Keratinocyte (primary cell): ENCODE results near the gene CGGBP1. TPM values are rescaled to one million over a fixed set of nuclear protein-coding genes. Genes with fewer than 3 reads are reported as not detected.

Experiments used
- DNase-seq: peaks from one replicate; pipeline ENCODE4 v3.0.0-alpha.2; 2011; ENCODE audit warnings: low read depth, missing footprints, low spot score
- FAIRE-seq: peaks from 2 replicates; lab custom pipeline; 2011; peaks lifted over from hg19 to GRCh38; lab: Jason Lieb, UNC
- H2AFZ ChIP-seq: 2 replicates; pipeline ENCODE4 v1.6.0; 2012; ENCODE audit warnings: low read length, control low read depth, inconsistent platforms; ENCODE audit not compliant: control insufficient read depth
- H3K27ac ChIP-seq: 2 replicates; pipeline ENCODE4 v1.5.1; 2011; ENCODE audit warnings: low read length; ENCODE audit not compliant: control insufficient read depth, insufficient read depth
- H3K27me3 ChIP-seq: 3 replicates; pipeline ENCODE4 v1.6.0; 2011; ENCODE audit warnings: low read length; ENCODE audit not compliant: control insufficient read depth, insufficient read depth; ENCODE audit errors: extremely low read depth
- H3K36me3 ChIP-seq, 2 experiments: 2 replicates in 1 of 2; 3 replicates in 1 of 2; pipeline ENCODE4 v1.5.1; 2011; ENCODE audit warnings: low read length in 2 of 2, mild to moderate bottlenecking in 1 of 2; ENCODE audit not compliant: control insufficient read depth in 2 of 2, insufficient read depth in 2 of 2; ENCODE audit errors: extremely low read depth in 1 of 2
- H3K4me1 ChIP-seq: 3 replicates; pipeline ENCODE4 v1.5.1; 2011; ENCODE audit warnings: low read length; ENCODE audit not compliant: control insufficient read depth, insufficient read depth; ENCODE audit errors: extremely low read depth
- H3K4me2 ChIP-seq: 3 replicates; pipeline ENCODE4 v1.6.0; 2011; ENCODE audit warnings: low read depth, low read length; ENCODE audit not compliant: control insufficient read depth, insufficient read depth; ENCODE audit errors: extremely low read depth
- H3K4me3 ChIP-seq, 3 experiments: fragments of 200-600 bp in 1 of 3; sonication (generic) in 1 of 3; 2 replicates in 2 of 3; 3 replicates in 1 of 3; pipeline ENCODE4 v1.5.1; 2011 to 2016; ENCODE audit warnings: low read length in 3 of 3, mild to moderate bottlenecking in 3 of 3, control low read depth in 2 of 3, inconsistent platforms in 1 of 3, low read depth in 1 of 3, mixed read lengths in 1 of 3, mixed run types in 1 of 3, moderate library complexity in 1 of 3; ENCODE audit not compliant: control insufficient read depth in 2 of 3, insufficient read depth in 2 of 3; ENCODE audit errors: extremely low read depth in 1 of 3
- H3K79me2 ChIP-seq: 2 replicates; pipeline ENCODE4 v1.6.0; 2012; ENCODE audit warnings: low read length; ENCODE audit not compliant: control insufficient read depth, insufficient read depth
- H3K9ac ChIP-seq: 3 replicates; pipeline ENCODE4 v1.6.0; 2011; ENCODE audit warnings: low read length; ENCODE audit not compliant: control insufficient read depth, insufficient read depth; ENCODE audit errors: extremely low read depth
- H3K9me1 ChIP-seq: 3 replicates; pipeline ENCODE4 v1.6.0; 2011; ENCODE audit warnings: low read length; ENCODE audit not compliant: control insufficient read depth, insufficient read depth; ENCODE audit errors: extremely low read depth
- H3K9me3 ChIP-seq: 2 replicates; pipeline ENCODE4 v1.5.1; 2012; ENCODE audit warnings: low read depth, low read length; ENCODE audit not compliant: control insufficient read depth
- H4K20me1 ChIP-seq: 3 replicates; pipeline ENCODE4 v1.6.0; 2011; ENCODE audit warnings: low read length; ENCODE audit not compliant: control insufficient read depth, insufficient read depth; ENCODE audit errors: extremely low read depth
- CTCF ChIP-seq, 3 experiments: IDR thresholded peaks in 1 of 3; conservative IDR thresholded peaks in 1 of 3; optimal IDR thresholded peaks in 1 of 3; 2 replicates in 2 of 3; 3 replicates in 1 of 3; pipeline versions ENCODE3 to v1.5.1; 2011; ENCODE audit warnings: low read length in 3 of 3, mild to moderate bottlenecking in 3 of 3, moderate library complexity in 2 of 3, control low read depth in 1 of 3, inconsistent platforms in 1 of 3; ENCODE audit not compliant: insufficient read depth in 2 of 3; ENCODE audit errors: extremely low read depth in 1 of 3
- EZH2 ChIP-seq: IDR thresholded peaks from one replicate; pipeline ENCODE4 v1.6.1; 2012; ENCODE audit warnings: inconsistent platforms, mild to moderate bottlenecking, low read length, moderate library complexity
- dilution Hi-C: fragments of 300-500 bp; cut with MboI; formaldehyde crosslinking; loops from one replicate; pipeline ENCODE4 v1.7.0; 2020; ENCODE audit warnings: low sequenced_read_pairs; ENCODE audit not compliant: extremely low pct_ligation_motif_present
- polyA plus RNA-seq, 5 experiments: library from polyadenylated mRNA; depleted of rRNA in 3 of 5; stranded (reverse) in 3 of 5; stranded (forward) in 1 of 5; unstranded in 1 of 5; fragments of >200 nt; gene quantifications; 1 replicate in 1 of 5; 2 replicates in 3 of 5; 3 replicates in 1 of 5; pipeline versions ENCODE4 v1.2.1 to v1.2.3, GENCODE V29; 2011 to 2012; ENCODE audit warnings: missing spikeins in 2 of 5, low read depth in 1 of 5, low replicate concordance in 1 of 5

CGGBP1 gene
- polyA plus RNA-seq, 1 donor (not counting 4 experiments of a cell fraction or from before 2014, with no cell fraction given) = 43.3 TPM

- Histone ChIP-seq H3K9me1 (no peaks in the 10 kb centered on the region), H3K36me3 (no peaks in the 10 kb centered on the region), H3K4me3 (no peak overlapping the region), H3K9ac (no peak overlapping the region), H3K27ac (no peak overlapping the region), H3K4me2 (no peak overlapping the region), H3K9me3 (no peaks in the 10 kb centered on the region), H3K79me2 (no peaks in the 10 kb centered on the region), H3K4me1 (no peaks in the 10 kb centered on the region), H2AFZ (no peak overlapping the region), H4K20me1 (no peaks in the 10 kb centered on the region), H3K27me3 (peaks cover 4% of the 10 kb centered on the region)
- FAIRE-seq (no peak), DNase-seq (no peak)
- dilution Hi-C loops = loop anchor here (25.0 kb wide), 1 partner anchor 493 kb away; no protein-coding TSS in a partner anchor
- TF ChIP-seq EZH2 (no peak), CTCF (optimal IDR thresholded peaks at IDR 0.05 in 1 of 3, IDR thresholded peaks at IDR 0.05 in 1 of 3, conservative IDR thresholded peaks at IDR 0.05 in 1 of 3; ENCODE audit: extremely low read depth in 1 of 3, insufficient read depth in 2 of 3, low read length in 3 of 3) (no peak)
These were observed 53.7 kb downstream of the CGGBP1 start for GRCh38 chr3:88005066-88005465.

GRCh38 chr3:88003115-88003755, 55.6 kb downstream of the CGGBP1 start:
- Histone ChIP-seq H3K9me1 (no peaks in the 10 kb centered on the region), H3K9ac (no peak overlapping the region)

More at GRCh38 chr3:88003115-88003755, 55.6 kb downstream of the CGGBP1 start:
- H3K4me2 ChIP-seq = no peak overlapping the region
- H3K36me3 ChIP-seq = no peaks in the 10 kb centered on the region
- peaks cover 7% of the 10 kb centered on the region for H3K27me3 ChIP-seq
- H4K20me1 ChIP-seq = no peaks in the 10 kb centered on the region
- TF ChIP-seq CTCF (optimal IDR thresholded peaks at IDR 0.05 in 1 of 3, IDR thresholded peaks at IDR 0.05 in 1 of 3, conservative IDR thresholded peaks at IDR 0.05 in 1 of 3; ENCODE audit: extremely low read depth in 1 of 3, insufficient read depth in 2 of 3, low read length in 3 of 3) = peak in 2 of 3 experiments; percentile 49 to 63
- no peak for TF ChIP-seq EZH2
- dilution Hi-C loops = loop anchor here (25.0 kb wide), 1 partner anchor 491 kb away; no protein-coding TSS in a partner anchor
- no peak overlapping the region for H3K27ac ChIP-seq
- no peaks in the 10 kb centered on the region for H3K9me3 ChIP-seq
- no peak overlapping the region for H2AFZ ChIP-seq
- no peaks in the 10 kb centered on the region for H3K4me1 ChIP-seq
- peak; percentile 32 for FAIRE-seq
- DNase-seq = no peak
- H3K79me2 ChIP-seq = no peaks in the 10 kb centered on the region
- no peak overlapping the region for H3K4me3 ChIP-seq
